Stimulated activated CD8-positive, alpha-beta memory T cell treated with anti-CD3 and anti-CD28 coated beads, Interleukin-7, amount 100 ng/mL, for 1 hour (primary cell): ENCODE results near the gene MAP1A.

Experiments used
- DNase-seq, 2 donors: peaks; one replicate each; pipeline ENCODE4 v3.0.0-alpha.2; 2020; ENCODE audit warnings: low read depth in 2 of 2

The MAP1A gene

DNA sequence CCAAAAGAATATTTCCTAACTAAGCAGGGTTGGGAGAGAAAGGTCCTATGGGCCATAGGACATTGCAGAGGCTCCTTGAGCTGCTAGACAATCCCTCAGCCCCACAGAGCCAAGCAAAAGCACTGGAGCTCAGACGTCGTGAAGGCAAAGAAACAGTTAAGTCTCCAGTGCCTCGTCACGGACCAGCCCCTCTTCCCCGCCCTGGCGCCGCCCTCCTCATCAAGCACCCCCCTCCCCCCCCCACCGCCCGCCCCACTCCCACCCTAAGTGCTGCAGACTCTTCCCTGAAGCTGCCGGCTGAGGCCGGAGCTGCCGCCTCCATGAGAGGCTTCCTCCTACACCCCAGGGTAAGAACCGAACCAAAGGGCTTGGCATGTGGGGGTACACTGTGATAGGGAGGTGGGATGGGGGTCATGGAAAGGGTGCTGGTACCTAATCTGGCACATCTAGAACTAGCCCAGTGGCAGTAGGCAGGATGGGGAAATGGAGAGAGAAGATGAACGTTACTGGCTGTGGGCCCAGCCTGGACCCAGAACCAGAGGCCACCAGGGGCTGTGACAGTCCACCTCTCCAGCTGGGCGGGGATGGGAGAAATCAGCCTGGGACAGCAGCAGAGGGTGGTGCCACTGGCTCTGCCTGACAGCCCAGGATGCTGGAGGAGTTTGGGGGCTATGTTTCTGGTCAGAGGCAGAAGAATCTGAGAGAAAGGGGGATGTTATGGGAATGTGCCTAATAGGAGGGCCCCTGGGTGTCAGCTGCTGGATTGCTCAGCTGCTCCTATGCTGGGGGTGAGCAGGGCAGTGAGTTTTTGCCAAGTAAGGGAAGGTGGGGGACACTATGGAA lies at the start of gene MAP1A:
MAP1A (plus strand) TSS at position 255 of the 843 bp plus-strand sequence. CDS start 3,866 bp downstream, outside the sequence.
- DNase-seq: no peak

DNA sequence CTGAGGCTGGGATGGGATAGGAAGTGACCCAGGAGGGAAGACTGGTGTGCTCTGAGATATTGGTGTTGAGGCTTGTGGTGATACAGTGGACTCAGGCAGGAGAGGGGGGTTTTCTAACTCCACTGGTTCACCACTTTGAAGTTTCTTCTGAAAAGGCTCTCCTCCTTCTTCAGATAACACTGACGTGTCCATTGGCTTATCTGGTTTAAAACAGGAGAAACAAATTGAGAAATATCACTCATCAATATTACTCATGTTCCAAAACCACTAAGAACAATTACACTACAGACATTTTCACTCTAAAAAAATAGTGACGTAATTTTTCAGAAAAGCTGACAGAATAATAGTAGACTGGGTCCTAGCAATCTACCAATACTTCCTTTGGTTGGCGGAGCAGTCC lies 47.5 kb upstream of the MAP1A start:
- no peak for DNase-seq

DNA sequence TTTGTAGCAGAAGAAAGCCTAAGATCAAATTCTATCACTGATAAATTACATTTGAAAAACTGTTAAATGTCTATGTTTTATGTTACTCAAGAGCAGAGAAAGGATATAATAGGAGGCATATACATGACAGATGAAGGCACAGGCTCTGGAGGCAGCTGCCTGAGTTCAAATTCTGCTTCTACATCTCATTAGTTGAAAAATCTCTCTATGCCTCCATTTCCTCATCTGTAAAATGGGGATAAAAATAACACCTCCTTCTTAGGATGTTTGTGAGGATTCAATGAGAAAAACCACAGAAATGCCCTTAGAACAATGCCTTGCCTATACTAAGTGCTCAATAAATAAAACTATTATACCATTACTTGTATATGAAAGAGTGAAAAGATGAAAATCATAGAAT lies 45.4 kb upstream of the MAP1A start:
- no peak for DNase-seq

DNA sequence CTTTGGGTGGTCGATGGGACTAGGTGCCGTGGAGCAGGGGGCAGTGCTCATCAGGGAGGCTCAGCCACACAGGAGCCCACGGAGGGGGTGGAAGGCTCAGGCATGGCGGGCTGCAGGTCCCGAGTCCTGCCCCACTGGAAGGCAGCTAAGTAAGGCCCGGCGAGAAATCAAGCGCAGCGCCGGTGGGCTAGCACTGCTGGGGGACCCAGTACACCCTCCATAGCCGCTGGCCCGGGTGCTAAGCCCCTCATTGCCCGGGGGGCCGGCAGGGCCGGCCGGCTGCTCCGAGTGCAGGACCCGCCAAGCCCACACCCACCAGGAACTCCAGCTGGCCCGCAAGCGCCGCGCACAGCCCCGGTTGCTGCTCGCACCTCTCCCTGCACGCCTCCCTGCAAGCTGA lies 43.5 kb upstream of the MAP1A start:
- no peak for DNase-seq

DNA sequence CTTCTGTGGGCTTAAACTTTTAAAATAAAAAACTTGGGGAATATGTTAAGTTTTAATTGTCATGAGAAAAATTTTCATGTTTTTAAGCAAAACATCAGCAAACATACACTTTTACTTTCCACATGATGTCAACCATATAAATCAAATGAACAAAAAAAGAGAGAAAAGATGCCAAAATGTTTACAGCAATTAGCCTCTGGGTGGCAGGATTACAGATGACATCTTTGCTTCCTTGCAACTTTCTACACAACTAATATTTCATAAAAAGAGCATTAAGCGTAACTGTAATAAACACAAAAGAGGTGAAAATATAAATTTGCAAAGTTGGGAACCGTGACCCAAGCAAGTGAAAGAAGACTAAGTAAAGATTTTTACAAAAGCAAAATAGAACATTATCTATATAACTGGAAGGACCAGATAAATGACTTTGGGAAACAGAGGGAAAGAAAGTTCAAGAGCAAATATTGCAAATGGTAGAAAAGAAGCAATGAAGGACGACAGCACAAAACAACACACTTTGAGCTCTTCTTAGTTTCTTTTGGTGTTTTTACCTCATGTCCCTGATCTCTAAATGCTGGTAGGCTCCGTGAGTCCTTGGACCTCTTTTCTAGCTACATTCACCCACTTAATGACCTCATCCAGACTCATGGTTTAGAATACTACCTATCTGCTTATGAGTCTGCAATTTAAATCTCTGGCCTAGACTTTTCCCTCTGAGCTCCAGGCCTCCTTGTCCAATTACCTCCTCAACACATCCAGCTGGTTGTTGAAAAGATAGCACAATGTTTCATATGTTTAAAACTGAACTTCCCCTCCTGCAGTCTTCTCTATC lies 33.9 kb upstream of the MAP1A start:
- DNase-seq: no peak

DNA sequence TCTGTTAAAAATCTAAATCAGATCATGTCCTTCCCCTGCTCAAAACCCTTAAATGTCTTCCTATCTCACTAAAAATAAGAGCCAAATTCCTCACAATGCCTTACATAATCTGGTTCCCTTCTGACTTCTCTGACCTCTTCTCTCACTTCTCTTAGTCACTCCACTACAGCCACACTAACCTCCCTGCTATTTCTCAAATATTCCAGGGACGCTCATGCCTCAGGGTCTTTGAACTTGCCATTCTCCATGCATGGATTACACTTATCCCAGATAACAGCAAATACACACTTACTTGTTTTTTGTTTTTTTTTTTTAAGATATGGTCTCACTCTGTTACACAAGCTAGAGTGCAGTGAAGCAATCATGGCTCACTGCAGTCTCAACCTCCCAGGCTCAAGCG lies 33.0 kb upstream of the MAP1A start:
- no peak for DNase-seq

DNA sequence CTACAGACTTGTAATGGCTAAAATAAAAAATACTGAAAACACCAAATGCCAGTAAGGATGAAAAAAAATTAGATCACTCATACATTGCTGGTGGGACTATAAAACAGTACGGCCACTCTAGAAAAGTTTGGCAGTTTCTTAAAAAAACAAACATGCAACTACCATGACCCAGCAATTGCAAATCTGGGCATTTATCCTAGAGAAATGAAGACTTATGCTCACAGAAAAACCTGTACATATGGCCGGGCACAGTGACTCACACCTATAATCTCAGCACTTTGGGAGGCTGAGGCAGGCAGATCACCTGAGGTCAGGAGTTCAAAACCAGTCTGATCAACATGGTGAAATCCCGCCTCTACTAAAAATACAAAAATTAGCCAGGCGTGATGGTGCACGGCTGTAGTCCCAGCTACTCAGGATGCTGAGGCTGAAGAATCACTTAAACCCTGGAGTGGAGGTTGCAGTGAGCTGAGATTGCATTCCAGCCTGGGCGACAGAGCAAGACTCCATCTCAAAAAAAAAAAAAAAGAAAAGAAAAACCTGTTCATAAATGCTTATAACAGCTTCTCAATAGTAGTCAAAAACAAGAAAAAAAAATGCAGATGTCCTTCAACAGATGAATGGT lies 30.0 kb upstream of the MAP1A start:
- DNase-seq: no peak

DNA sequence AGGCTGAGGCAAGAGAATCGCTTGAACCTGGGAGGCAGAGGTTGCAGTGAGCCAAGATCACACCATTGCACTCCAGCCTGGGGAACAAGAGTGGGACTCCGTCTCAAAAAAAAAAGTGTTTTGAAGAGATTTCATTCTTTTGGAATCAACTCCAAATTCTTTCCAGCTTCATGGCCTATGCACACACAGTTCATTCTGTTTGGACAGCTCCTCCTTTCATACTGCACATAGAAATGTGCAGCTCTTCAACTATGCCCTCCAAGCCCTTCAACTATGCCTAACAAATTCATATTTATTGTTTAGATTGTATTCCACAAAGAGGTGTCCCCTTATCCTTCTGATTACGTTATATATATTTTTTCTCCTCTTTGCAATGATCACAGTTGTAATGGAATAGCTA lies 28.6 kb upstream of the MAP1A start:
- DNase-seq: no peak

DNA sequence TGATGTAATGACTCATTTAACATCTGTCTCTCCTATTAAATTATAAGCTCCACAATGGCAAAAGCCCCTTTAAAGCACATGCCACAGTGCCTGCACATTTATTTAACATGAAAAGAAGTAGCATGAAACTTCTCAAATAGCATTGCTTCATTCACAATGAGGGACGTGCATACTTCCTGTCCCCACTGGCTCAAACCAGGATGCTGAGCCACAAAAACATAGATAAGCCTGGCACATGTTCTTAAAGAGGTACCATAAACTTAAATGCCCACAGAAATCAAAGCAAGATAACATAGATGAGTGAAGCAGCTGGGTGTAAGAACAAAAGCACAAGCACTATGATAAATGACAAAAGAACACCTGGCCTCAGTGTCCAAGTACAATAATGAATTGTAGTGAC lies 28.2 kb upstream of the MAP1A start:
- no peak for DNase-seq

DNA sequence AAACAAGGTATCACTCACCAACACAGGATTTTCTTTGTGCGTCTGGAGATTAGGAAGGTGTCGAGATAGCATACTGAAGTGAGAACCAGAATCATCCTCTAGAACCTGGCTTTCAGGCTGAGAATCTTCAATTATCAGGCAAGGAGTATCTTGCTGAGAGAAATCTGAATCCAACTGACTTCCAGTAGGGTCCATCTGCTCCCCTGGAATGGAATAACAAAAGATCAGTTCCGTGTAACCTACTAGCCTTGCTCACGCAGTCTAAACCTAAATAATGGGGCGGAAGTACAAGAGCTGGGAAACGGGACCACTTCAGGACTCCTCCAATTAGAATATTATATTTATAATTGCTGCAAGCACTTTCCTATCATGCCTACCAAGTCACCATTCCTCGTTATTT lies 25.1 kb upstream of the MAP1A start:
- no peak for DNase-seq

DNA sequence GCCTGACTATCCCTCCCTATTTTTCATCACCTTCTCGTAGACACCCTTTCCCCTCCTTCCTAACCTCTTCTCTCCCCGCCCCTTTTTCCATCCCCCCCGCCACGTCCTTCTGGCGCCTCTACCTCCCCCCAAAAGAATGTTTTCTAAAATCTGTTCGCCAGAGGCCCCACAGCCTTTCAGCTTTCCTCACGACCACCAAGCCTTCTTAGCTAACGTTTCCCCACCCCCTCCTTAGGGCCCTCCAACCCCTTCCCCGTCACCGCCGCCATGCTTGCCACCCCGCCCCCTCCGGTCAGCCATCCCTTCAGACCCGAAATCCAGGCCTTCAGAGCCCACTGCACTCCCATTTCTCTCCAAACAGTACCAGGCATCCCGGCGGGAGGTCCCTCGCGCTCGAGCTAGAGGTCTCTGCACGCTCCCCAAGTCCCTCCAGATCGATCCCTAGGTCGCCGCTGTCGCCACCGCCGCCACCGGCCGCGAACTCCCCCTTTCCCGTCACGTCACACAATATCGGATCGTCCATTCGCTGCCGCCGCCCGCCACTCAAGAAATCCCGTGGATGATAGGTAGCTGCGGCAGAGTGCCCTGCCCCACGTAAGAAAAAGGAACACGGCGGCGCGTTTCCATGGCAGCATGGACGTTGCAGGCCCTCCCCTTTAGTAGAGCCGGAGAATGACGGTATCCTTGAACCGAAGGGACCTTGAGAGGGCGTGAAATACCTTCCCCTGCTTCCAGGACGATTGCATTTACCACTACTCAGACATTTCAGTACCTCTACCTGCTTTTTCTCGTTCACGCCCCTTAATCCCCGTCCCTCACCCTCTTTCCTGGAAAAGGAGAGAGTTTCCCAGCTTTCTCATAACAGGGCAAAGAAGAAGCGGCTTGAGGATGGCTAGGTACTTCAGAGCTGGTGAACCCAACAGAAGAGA lies 24.5 kb upstream of the MAP1A start, which contains the start of gene TP53BP1:
TP53BP1 (minus strand) TSS at position 484 of the 929 bp plus-strand sequence; CDS start at position 371, 113 bp downstream.
- peak; percentile 87 to 90 for DNase-seq

DNA sequence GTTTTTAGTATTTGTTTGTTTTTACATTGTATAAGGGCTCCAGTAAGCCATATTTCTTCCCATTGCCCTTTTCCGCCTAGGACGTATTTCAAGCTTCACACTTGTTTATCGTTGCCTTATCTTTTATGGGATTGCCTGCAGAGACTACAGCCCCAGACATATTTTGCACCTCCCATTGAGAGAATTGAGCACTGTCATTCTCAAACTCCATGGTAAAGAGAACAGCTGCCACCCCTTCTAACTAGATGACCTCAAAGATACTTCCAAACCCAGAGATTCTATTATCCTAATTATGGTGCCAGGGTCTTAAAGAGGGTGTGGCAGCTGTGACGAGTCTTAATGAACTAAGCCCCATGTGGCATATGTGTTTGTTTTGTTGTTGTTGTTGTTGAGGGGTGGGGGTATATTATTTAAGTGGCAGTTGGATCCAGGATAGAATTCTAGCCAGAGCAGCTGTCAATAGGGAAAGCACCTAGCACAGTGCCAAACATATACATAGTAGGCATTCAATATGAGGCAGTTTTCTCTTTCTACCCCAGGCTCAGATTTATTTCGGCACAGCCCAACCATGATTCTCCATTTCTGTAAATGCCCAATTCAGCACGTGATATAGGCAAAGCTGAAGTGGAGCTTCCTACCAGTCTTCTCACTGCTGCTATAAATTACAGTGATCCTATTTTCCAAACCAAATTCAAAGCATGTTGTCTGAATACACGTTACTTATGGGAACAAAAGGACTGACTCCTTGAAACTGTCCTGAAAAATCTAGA lies 23.5 kb upstream of the MAP1A start:
- DNase-seq: no peak

DNA sequence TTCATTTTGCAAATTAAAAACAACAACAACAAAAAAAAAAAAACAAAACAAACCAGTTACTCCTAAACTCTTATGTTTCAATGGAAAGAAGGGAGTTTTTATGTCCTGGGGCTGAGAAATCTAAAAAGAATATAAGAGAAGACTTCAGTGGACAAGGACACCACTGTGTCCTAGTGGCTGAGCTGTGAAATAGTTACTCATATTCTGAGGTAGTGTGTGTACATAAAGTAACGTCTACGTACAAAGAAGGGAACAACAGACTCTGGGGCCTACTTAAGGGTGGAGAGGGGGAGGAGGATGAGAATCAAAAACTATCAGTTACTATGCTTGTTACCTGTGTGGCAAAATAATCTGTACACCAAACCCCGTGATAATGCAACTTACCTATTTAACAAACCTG lies 18.4 kb upstream of the MAP1A start:
- no peak for DNase-seq

DNA sequence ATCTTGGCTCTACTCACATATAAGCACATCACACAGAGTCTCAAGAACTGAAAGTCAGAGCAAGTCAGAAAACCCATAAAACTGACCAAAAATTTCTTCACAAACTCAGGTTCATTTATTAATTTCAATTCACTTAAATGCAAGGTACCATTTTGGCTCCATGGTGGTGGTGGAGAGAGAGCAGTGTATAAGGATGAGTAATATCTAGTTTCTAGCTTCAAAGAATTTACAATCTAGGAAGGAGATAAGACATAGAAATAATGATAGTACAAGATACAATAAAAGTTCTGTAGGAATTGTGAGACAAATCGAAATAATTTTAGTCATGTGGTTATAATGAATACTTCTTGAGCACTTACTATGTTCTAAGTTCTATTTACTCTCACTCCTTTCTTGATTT lies 17.8 kb upstream of the MAP1A start:
- no peak for DNase-seq

DNA sequence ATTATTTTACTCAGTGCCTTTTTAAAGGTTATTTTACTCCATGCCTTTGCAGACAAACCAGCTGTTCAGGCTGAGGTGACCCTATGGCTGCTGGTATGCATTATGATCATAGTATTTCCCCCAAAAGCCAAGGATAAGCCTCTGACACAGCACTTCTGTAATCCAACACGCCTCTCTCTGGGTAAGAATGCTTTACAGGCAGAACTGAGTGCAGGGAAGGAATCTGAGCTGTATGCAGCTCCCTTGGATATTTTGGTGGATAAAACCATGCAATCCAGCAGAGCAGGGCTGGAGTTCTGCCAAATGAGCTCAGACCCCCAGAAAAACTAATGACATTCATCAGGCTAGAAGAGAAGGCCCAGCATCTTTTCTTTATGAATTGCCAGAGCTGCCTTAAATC lies 11.7 kb upstream of the MAP1A start:
- no peak for DNase-seq

DNA sequence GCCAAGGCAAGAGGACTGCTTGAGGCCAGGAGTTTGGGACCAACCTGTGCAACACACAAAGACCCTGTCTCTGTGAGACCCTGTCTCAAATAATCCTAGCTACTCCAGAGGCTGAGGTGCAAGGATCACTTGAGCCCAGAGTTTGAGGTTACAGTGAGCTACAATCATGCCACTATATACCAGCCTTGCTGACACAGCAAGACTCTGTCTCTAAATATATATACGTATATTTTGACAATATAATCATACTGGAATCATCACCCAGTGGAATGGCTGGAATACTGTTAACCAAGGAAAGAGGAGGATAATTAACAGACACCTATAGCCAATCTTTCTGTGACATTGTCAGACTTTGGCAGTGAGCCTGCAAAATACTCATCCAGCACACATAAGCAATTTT lies 9.0 kb upstream of the MAP1A start:
- no peak for DNase-seq

DNA sequence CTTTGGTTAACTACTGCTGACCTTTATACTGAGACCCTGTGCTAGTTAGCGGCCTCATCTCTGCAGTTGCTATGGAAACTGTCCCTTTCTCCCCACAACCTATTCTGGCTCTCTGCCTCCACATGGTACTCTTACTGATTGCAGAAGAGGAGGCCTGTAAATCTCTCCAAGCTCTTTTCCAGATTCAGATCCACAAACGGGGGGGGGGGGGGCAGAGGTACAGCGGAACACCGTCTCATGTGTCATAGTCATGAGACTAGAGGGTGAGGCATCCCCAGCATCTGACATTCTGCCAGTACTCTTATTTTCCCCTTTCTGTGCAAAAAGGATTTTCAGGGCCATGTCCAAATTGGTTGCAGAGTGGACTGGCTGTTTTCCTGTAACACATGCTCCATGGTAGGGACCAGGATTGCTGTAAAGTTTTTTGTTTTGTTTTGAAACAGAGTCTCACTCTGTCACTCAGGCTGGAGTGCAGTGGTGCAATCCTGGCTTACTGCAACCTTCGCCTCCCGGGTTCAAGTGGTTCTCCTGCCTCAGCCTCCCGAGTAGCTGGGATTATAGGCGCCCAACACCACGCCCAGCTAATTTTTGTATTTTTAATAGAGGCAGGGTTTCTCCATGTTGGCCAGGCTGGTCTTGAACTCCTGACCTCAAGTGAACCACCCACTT lies 8.3 kb upstream of the MAP1A start:
- DNase-seq: no peak

DNA sequence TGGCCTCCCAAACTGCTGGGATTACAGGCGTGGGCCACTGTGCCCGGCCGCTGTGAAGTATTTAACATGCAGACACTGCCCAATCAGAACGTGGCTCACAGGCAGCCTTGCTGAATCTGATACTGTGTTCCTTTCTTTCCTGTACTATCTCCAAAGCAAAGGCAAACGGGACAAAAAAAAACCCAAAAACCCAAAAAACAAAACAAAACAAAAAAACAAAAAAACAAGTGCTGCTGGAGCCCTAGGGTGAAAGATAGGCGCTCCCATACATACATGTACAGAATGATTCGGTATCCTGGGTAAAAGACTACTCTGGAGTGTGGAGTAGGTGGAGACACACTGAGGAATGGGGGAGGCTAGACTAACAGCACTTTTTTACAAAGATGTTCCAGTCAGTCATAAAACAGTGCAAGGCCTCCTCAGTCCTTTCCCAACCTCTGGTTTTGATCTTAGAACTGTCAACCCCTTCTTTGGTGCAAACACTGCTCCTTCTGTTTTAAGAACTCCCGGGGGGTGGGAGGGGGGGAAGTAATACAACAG lies 7.7 kb upstream of the MAP1A start:
- no peak for DNase-seq

DNA sequence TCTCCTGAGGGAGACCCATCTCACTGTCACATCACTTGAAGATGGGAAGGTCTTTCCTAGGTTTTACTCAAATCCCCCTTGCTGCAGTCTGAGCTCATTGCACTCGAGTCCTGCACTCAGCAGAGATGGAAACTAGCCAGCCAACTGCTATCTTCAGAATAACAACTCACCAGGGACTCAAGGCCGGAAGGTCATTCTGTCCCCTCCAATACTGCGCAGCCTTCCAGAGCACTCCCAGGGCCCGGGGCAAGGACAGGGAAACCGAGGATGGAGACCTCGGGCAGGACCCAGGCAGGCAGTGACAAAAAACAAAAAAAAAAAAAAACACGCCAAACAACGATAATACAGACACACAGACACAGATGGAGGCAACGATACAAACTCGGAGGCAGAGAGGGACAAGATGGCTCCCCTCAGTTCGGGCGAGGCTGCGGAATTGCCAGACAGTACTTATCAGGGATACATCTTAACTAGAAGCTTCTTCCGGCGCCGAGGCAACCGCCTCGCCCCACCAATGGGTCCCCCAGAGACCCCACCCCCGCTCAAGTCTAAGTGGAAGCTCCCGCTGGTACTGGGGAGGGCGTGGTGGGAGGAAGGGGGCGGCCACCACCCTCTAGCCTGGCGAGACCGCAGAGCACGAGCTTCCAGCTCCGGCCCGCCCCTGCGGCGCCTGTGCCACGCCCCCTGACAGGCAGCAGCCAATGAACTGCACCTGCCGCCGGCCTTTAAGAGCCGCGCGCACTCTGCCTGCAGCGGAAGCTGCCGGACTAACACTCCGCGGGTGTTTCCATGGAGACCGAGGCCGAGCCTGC lies 7.0 kb upstream of the MAP1A start:
- DNase-seq: peak; percentile 90 to 91
